Lower leg skin (tissue), 3 donors: ENCODE results near the gene PDE6A.

Experiments
- CTCF ChIP-seq, 3 donors: fragments of 450-650 bp; IDR thresholded peaks; one replicate each; pipeline ENCODE4 v1.5.1; 2016; ENCODE audit warnings: antibody characterized with exemption in 3 of 3, mild to moderate bottlenecking in 3 of 3, moderate library complexity in 2 of 3
- POLR2A ChIP-seq, 2 donors: fragments of 450-650 bp; IDR thresholded peaks; one replicate each; pipeline ENCODE4 v1.6.1; 2016 to 2017; ENCODE audit warnings: antibody characterized with exemption in 2 of 2, mild to moderate bottlenecking in 1 of 2, moderate library complexity in 1 of 2

- TF ChIP-seq CTCF (IDR thresholded peaks at IDR 0.05) (no peak), POLR2A (IDR thresholded peaks at IDR 0.05) (no peak)
Observed at GRCh38 chr5:149902177-149902576, 42.4 kb downstream of the PDE6A start.
